Measurements from ENCODE around the gene PLEKHG4.

Gene PLEKHG4

GRCh38 chr16:67246081-67246755 is 33.1 kb upstream of the PLEKHG4 start:
- DNase-seq (ENCODE audit: low read depth) = peak; percentile 97
- H3K4me3 ChIP-seq (ENCODE audit: low read depth, low read length) = peak overlapping the region; percentile 72
- peak; percentile 60 for TF ChIP-seq CTCF (conservative IDR thresholded peaks at IDR 0.05; ENCODE audit: low read depth, low read length)

GRCh38 chr16:67246756-67247191 is 32.6 kb upstream of the PLEKHG4 start:
- peak overlapping the region; percentile 72 for H3K4me3 ChIP-seq (ENCODE audit: low read depth, low read length)
- no peak for DNase-seq (ENCODE audit: low read depth)
- TF ChIP-seq CTCF (conservative IDR thresholded peaks at IDR 0.05; ENCODE audit: low read depth, low read length) = peak; percentile 25

GRCh38 chr16:67247192-67248072 is 31.9 kb upstream of the PLEKHG4 start, which contains the start of gene FHOD1:
Gene FHOD1 (minus strand): TSS chr16:67247481. CDS start chr16:67247410, 71 bp downstream.
- peak; percentile 97 for DNase-seq (ENCODE audit: low read depth)
- H3K4me3 ChIP-seq (ENCODE audit: low read depth, low read length) = peak within 1 kb of the TSS; percentile 72
- no peak for TF ChIP-seq CTCF (conservative IDR thresholded peaks at IDR 0.05; ENCODE audit: low read depth, low read length)

DNA sequence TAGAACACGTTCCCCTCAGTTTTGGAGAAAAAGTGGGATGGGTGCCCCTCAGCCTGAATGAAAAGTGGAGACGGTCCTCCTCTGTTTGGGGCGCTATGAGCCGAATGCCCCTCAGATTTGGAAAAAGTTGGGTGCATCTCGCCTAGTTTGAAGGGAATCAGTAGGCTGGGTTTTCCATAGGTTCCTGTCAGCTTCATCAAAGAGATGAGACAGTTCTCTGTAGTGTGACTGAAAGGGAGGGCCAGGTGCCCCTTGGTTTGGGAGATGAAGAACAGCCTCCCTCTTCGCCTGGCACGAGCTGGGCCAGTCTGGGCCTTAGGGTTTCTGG is 31.3 kb upstream of the PLEKHG4 start:
- TF ChIP-seq CTCF (conservative IDR thresholded peaks at IDR 0.05; ENCODE audit: low read depth, low read length) = no peak
- H3K4me3 ChIP-seq (ENCODE audit: low read depth, low read length) = peak overlapping the region; percentile 64
- DNase-seq (ENCODE audit: low read depth) = no peak

GRCh38 chr16:67248401-67249177 is 30.7 kb upstream of the PLEKHG4 start, which contains the start of gene SLC9A5:
Gene SLC9A5 (plus strand): TSS chr16:67248979. CDS start chr16:67249015, 36 bp downstream.
- H3K4me3 ChIP-seq (ENCODE audit: low read depth, low read length) = peak within 1 kb of the TSS; percentile 64
- no peak for DNase-seq (ENCODE audit: low read depth)
- TF ChIP-seq CTCF (conservative IDR thresholded peaks at IDR 0.05; ENCODE audit: low read depth, low read length) = no peak

- peak; percentile 28 for DNase-seq (ENCODE audit: low read depth)
- H3K4me3 ChIP-seq (ENCODE audit: low read depth, low read length) = peak overlapping the region; percentile 64
- no peak for TF ChIP-seq CTCF (conservative IDR thresholded peaks at IDR 0.05; ENCODE audit: low read depth, low read length)
Measured at GRCh38 chr16:67249178-67250044, 29.9 kb upstream of the PLEKHG4 start.
